OCI-LY1 (cell line): Measurements from ENCODE around the gene WDSUB1.

Experiments
- H2AFZ ChIP-seq: fragments of 200-600 bp; sonication (generic), shearing (Covaris generic); 2 replicates; pipeline ENCODE4 v1.6.0; 2014; ENCODE audit warnings: antibody characterized with exemption, mild to moderate bottlenecking, low read length
- H3F3A ChIP-seq: fragments of 200-600 bp; sonication (generic), shearing (Covaris generic); 2 replicates; pipeline ENCODE4 v1.6.0; 2014; ENCODE audit warnings: mild to moderate bottlenecking, antibody characterized with exemption, low read length, moderate library complexity; ENCODE audit not compliant: insufficient read depth
- H3K27ac ChIP-seq: fragments of 200-600 bp; sonication (generic); 2 replicates; pipeline ENCODE4 v1.5.1; 2014; ENCODE audit warnings: low read length, mixed run types, mild to moderate bottlenecking, low read depth; ENCODE audit not compliant: poor library complexity, severe bottlenecking
- H3K27me3 ChIP-seq: fragments of 200-600 bp; sonication (generic); 2 replicates; pipeline ENCODE4 v1.6.0; 2014; ENCODE audit warnings: antibody characterized with exemption, mild to moderate bottlenecking, low read length, moderate library complexity; ENCODE audit not compliant: insufficient read depth
- H3K36me3 ChIP-seq: fragments of 200-600 bp; sonication (generic); 2 replicates; pipeline ENCODE4 v1.6.1; 2014; ENCODE audit warnings: mild to moderate bottlenecking, antibody characterized with exemption, low read length, moderate library complexity, mixed read lengths; ENCODE audit not compliant: insufficient read depth
- H3K4me1 ChIP-seq: fragments of 200-600 bp; sonication (generic); 2 replicates; pipeline ENCODE4 v1.5.1; 2014; ENCODE audit warnings: mild to moderate bottlenecking, low read length, moderate library complexity; ENCODE audit not compliant: insufficient read depth, severe bottlenecking
- H3K4me2 ChIP-seq: fragments of 200-600 bp; sonication (generic), shearing (Covaris generic); 2 replicates; pipeline ENCODE4 v1.6.1; 2014; ENCODE audit warnings: low read length
- H3K4me3 ChIP-seq: fragments of 200-600 bp; sonication (generic); 2 replicates; pipeline ENCODE4 v1.5.1; 2014; ENCODE audit warnings: low read length, low read depth, mild to moderate bottlenecking, mixed read lengths; ENCODE audit not compliant: poor library complexity, severe bottlenecking
- H3K79me2 ChIP-seq: fragments of 200-600 bp; shearing (Covaris generic); 2 replicates; pipeline ENCODE4 v1.6.1; 2016; ENCODE audit warnings: mixed run types, low read length, mixed read lengths; ENCODE audit not compliant: insufficient read depth
- H3K9ac ChIP-seq: fragments of 200-600 bp; sonication (generic), shearing (Covaris generic); 2 replicates; pipeline ENCODE4 v1.6.1; 2014; ENCODE audit warnings: mild to moderate bottlenecking, low read length, mixed read lengths
- H3K9me2 ChIP-seq: fragments of 200-600 bp; sonication (generic), shearing (Covaris generic); 2 replicates; pipeline ENCODE4 v1.6.1; 2014; ENCODE audit warnings: low read depth, mild to moderate bottlenecking, low read length, mixed read lengths
- H3K9me3 ChIP-seq: fragments of 200-600 bp; shearing (Covaris generic); 2 replicates; pipeline ENCODE4 v1.6.1; 2014; ENCODE audit warnings: low read length, mixed read lengths
- H4K20me1 ChIP-seq: fragments of 200-600 bp; sonication (generic), shearing (Covaris generic); 2 replicates; pipeline ENCODE4 v1.6.0; 2016; ENCODE audit warnings: mild to moderate bottlenecking, low read length; ENCODE audit not compliant: insufficient read depth
- CTCF ChIP-seq: fragments of 200-600 bp; sonication (generic), shearing (Covaris generic); IDR thresholded peaks from 2 replicates; pipeline ENCODE4 v1.5.1; 2017; ENCODE audit warnings: mild to moderate bottlenecking, antibody characterized with exemption, low read length, moderate library complexity, mixed read lengths
- EZH2 ChIP-seq: fragments of 200-600 bp; sonication (generic), shearing (Covaris generic); IDR thresholded peaks from 2 replicates; pipeline ENCODE4 v1.8.0; 2017; ENCODE audit warnings: borderline replicate concordance, mixed run types, mild to moderate bottlenecking, antibody characterized with exemption, low read length, moderate library complexity, mixed read lengths

Gene WDSUB1

DNA sequence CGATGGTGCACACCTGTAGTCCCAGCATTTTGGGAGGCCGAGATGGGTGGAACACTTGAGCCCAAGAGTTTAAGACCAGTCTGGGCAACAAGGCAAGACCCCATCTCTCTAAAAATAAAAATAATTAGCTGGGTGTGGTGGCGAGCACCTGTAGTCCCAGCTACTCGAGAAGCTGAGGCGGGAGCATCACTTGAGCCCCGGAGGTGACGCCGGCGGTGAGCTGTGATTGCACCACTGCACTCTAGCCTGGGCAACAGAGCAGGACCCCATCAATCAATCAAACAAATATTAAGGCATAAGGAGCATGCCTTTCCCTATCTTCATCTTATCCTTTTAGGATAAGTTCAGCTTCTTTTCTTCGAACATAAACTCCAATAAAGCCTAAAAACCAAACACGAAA, 1.1 kb downstream of the WDSUB1 start:
- Histone ChIP-seq H3K27ac (peak overlapping the region; percentile 70), H2AFZ (no peak overlapping the region), H4K20me1 (no peaks in the 10 kb centered on the region), H3K4me2 (peak overlapping the region; percentile 85), H3K9ac (peak overlapping the region; percentile 88), H3F3A (peaks cover 7% of the 10 kb centered on the region; the same call in 1 of the 2 replicates), H3K9me3 (no peaks in the 10 kb centered on the region), H3K4me1 (peaks cover 41% of the 10 kb centered on the region), H3K9me2 (no peaks in the 10 kb centered on the region), H3K36me3 (peaks cover 23% of the 10 kb centered on the region), H3K79me2 (peaks cover 20% of the 10 kb centered on the region; the same call in 1 of the 2 replicates), H3K27me3 (no peaks in the 10 kb centered on the region), H3K4me3 (peak overlapping the region; percentile 97)
- TF ChIP-seq EZH2 (no peak), CTCF (no peak)

- Histone ChIP-seq H3K36me3 (peaks cover 34% of the 10 kb centered on the region), H3K9ac (no peak overlapping the region), H3K4me1 (peaks cover 35% of the 10 kb centered on the region), H3K4me3 (no peak overlapping the region), H3K27ac (no peak overlapping the region), H3K27me3 (no peaks in the 10 kb centered on the region), H3F3A (peaks cover 7% of the 10 kb centered on the region; the same call in 1 of the 2 replicates), H3K79me2 (peaks cover 20% of the 10 kb centered on the region; the same call in 1 of the 2 replicates), H4K20me1 (no peaks in the 10 kb centered on the region), H3K9me2 (no peaks in the 10 kb centered on the region), H2AFZ (no peak overlapping the region), H3K9me3 (no peaks in the 10 kb centered on the region), H3K4me2 (no peak overlapping the region)
- TF ChIP-seq EZH2, result no peak
- TF ChIP-seq CTCF, result no peak
These were observed 3.0 kb downstream of the WDSUB1 start for GRCh38 chr2:159283529-159283928.

DNA sequence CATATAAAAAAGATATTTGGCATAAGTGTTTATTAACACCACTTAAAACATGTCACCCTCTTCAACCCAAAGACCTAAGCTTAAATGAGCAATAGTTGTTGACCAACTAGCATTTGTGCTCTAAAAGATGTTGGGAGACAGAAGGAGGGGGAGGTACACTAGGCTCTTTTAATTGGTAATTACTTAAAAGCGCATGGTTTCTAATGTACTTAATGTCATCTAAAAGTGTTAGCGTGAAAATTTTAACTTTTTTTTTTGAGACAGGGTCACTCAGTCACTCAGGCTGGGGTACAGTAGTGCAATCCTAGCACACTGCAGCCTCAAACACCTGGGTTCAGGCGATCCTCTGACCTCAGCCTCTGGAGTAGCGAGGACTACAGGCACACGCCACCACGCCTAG, 5.5 kb downstream of the WDSUB1 start:
- TF ChIP-seq EZH2 (no peak), CTCF (no peak)
- Histone ChIP-seq H3K36me3 (peaks cover 34% of the 10 kb centered on the region), H4K20me1 (no peaks in the 10 kb centered on the region), H3K9me3 (no peaks in the 10 kb centered on the region), H3K4me1 (peaks cover 25% of the 10 kb centered on the region), H3K9me2 (no peaks in the 10 kb centered on the region), H3K4me2 (no peak overlapping the region), H2AFZ (no peak overlapping the region), H3K9ac (no peak overlapping the region), H3K4me3 (no peak overlapping the region), H3K27me3 (no peaks in the 10 kb centered on the region), H3F3A (peaks cover 7% of the 10 kb centered on the region; the same call in 1 of the 2 replicates), H3K79me2 (peaks cover 18% of the 10 kb centered on the region; the same call in 1 of the 2 replicates), H3K27ac (no peak overlapping the region)
